Measurements from ENCODE around the gene STAP1.
"Not testable (repeated sequence)": the region's sequence is repeated elsewhere in the genome, so short reads cannot be mapped to it uniquely, and the experiment has no call there.

DNA sequence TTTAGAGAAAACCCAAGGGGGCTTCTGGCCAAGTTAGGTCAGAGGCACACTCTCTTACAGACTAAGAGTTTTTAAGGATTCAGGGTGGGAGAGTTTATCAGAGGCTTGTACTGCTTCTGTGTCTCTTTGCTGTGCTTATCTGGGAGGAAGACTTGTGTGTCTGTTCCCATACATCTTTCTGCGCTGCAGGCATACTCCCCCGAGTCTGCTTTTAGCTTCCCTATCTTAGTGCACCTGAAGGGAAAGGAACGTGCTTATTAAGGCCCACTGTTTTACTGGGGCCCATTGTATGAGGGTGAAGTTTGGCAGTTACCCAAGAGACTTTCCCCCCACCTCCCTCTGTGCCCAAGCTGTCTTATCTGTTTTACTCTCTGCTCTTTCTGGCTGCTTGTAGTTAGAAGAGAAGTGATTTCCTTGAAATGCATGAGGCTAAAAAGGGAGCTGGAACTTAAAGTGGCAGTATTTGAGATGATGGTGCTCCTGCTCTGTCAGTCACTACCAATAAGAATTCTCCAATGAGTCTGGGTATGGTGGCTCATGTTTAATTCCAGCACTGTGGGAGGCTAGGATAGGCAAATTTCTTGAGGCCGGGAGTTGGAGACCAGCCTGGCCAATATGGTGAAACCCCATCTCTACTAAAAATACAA is 6.3 kb upstream of the STAP1 start:
- TF ChIP-seq, protein P1, sequence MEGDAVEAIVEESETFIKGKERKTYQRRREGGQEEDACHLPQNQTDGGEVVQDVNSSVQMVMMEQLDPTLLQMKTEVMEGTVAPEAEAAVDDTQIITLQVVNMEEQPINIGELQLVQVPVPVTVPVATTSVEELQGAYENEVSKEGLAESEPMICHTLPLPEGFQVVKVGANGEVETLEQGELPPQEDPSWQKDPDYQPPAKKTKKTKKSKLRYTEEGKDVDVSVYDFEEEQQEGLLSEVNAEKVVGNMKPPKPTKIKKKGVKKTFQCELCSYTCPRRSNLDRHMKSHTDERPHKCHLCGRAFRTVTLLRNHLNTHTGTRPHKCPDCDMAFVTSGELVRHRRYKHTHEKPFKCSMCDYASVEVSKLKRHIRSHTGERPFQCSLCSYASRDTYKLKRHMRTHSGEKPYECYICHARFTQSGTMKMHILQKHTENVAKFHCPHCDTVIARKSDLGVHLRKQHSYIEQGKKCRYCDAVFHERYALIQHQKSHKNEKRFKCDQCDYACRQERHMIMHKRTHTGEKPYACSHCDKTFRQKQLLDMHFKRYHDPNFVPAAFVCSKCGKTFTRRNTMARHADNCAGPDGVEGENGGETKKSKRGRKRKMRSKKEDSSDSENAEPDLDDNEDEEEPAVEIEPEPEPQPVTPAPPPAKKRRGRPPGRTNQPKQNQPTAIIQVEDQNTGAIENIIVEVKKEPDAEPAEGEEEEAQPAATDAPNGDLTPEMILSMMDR (IDR thresholded peaks at IDR 0.05), result not testable (repeated sequence)
- not testable (repeated sequence) for TF ChIP-seq EP300, POLR2A (IDR thresholded peaks at IDR 0.05)
